Skeletal muscle satellite cell (primary cell): Measurements from ENCODE around the gene TIMM50.
"Not testable (repeated sequence)": the region's sequence is repeated elsewhere in the genome, so short reads cannot be mapped to it uniquely, and the experiment has no call there.

ENCODE experiments used
- H3K27me3 ChIP-seq: 2 replicates; pipeline ENCODE4 v1.7.0; 2013; ENCODE audit warnings: low read length; ENCODE audit not compliant: control insufficient read depth, insufficient read depth
- H3K36me3 ChIP-seq: 2 replicates; pipeline ENCODE4 v1.7.0; 2013; ENCODE audit warnings: mild to moderate bottlenecking, control low read depth, low read length; ENCODE audit not compliant: insufficient read depth
- H3K4me1 ChIP-seq: 2 replicates; pipeline ENCODE4 v1.7.0; 2013; ENCODE audit warnings: low read length; ENCODE audit not compliant: control insufficient read depth, insufficient read depth
- H3K4me2 ChIP-seq: 2 replicates; pipeline ENCODE4 v1.7.0; 2013; ENCODE audit warnings: mild to moderate bottlenecking, low read length
- H3K4me3 ChIP-seq: 2 replicates; pipeline ENCODE4 v1.7.0; 2013; ENCODE audit warnings: low read length
- H3K9ac ChIP-seq: 2 replicates; pipeline ENCODE4 v1.7.0; 2013; ENCODE audit warnings: mild to moderate bottlenecking, low read depth, low read length, moderate library complexity
- H3K9me3 ChIP-seq: replicated peaks from 2 replicates; pipeline ENCODE4 v1.7.0; 2013; ENCODE audit warnings: mild to moderate bottlenecking, control low read depth, low read length

The TIMM50 gene

GRCh38 chr19:39472746-39473442, 7.7 kb upstream of the TIMM50 start:
- no peaks in the 10 kb centered on the region for H3K4me1 ChIP-seq
- no peak overlapping the region for H3K4me3 ChIP-seq
- no peak overlapping the region for H3K4me2 ChIP-seq
- peaks cover 84% of the 10 kb centered on the region for H3K36me3 ChIP-seq
- H3K9ac ChIP-seq, result no peak overlapping the region
- no peaks in the 10 kb centered on the region for H3K27me3 ChIP-seq
- no peaks in the 10 kb centered on the region for H3K9me3 ChIP-seq

- Histone ChIP-seq H3K4me1 (no peaks in the 10 kb centered on the region), H3K36me3 (peaks cover 78% of the 10 kb centered on the region), H3K4me2 (no peak overlapping the region), H3K9ac (no peak overlapping the region), H3K9me3 (no peaks in the 10 kb centered on the region), H3K4me3 (no peak overlapping the region), H3K27me3 (no peaks in the 10 kb centered on the region)
These were observed 7.1 kb upstream of the TIMM50 start for GRCh38 chr19:39473443-39473960.

- H3K27me3 ChIP-seq, result no peaks in the 10 kb centered on the region
- H3K4me2 ChIP-seq, result no peak overlapping the region
- H3K36me3 ChIP-seq, result peaks cover 71% of the 10 kb centered on the region
- H3K4me1 ChIP-seq, result no peaks in the 10 kb centered on the region
- H3K9me3 ChIP-seq, result no peaks in the 10 kb centered on the region
- no peak overlapping the region for H3K9ac ChIP-seq
- no peak overlapping the region for H3K4me3 ChIP-seq
These were observed 6.5 kb upstream of the TIMM50 start for GRCh38 chr19:39474139-39474620.

GRCh38 chr19:39475748-39476147, 4.9 kb upstream of the TIMM50 start:
- no peak overlapping the region for H3K4me2 ChIP-seq
- H3K4me3 ChIP-seq, result no peak overlapping the region
- peaks cover 56% of the 10 kb centered on the region for H3K36me3 ChIP-seq
- H3K4me1 ChIP-seq, result peaks cover 4% of the 10 kb centered on the region
- H3K9me3 ChIP-seq, result no peaks in the 10 kb centered on the region
- no peaks in the 10 kb centered on the region for H3K27me3 ChIP-seq
- H3K9ac ChIP-seq, result no peak overlapping the region

GRCh38 chr19:39479319-39479801, 1.3 kb upstream of the TIMM50 start:
- not testable (repeated sequence) for H3K27me3 ChIP-seq, H3K9me3 ChIP-seq, H3K4me3 ChIP-seq, H3K9ac ChIP-seq, H3K4me2 ChIP-seq
- Histone ChIP-seq H3K4me1 (peaks cover 14% of the 10 kb centered on the region), H3K36me3 (peaks cover 29% of the 10 kb centered on the region)

- Histone ChIP-seq H3K4me3 (peak overlapping the region; percentile 96), H3K4me1 (peaks cover 14% of the 10 kb centered on the region), H3K4me2 (peak overlapping the region; percentile 99), H3K36me3 (peaks cover 24% of the 10 kb centered on the region), H3K9ac (peak overlapping the region; percentile 99), H3K9me3 (no peaks in the 10 kb centered on the region), H3K27me3 (no peaks in the 10 kb centered on the region)
These were observed 722 bp upstream of the TIMM50 start for GRCh38 chr19:39479916-39480315.

- Histone ChIP-seq H3K4me2 (peak overlapping the region; percentile 99), H3K4me3 (peak overlapping the region; percentile 96), H3K27me3 (no peaks in the 10 kb centered on the region), H3K9ac (peak overlapping the region; percentile 99), H3K36me3 (peaks cover 25% of the 10 kb centered on the region), H3K9me3 (no peaks in the 10 kb centered on the region), H3K4me1 (peaks cover 14% of the 10 kb centered on the region)
These were observed 549 bp downstream of the TIMM50 start for GRCh38 chr19:39481229-39481545.

GRCh38 chr19:39481676-39482075, 1.0 kb downstream of the TIMM50 start:
- Histone ChIP-seq H3K27me3 (no peaks in the 10 kb centered on the region), H3K4me2 (peak overlapping the region; percentile 99), H3K9ac (peak overlapping the region; percentile 99), H3K4me1 (peaks cover 14% of the 10 kb centered on the region), H3K9me3 (no peaks in the 10 kb centered on the region), H3K4me3 (peak overlapping the region; percentile 96), H3K36me3 (peaks cover 25% of the 10 kb centered on the region)

GRCh38 chr19:39483141-39483540, 2.5 kb downstream of the TIMM50 start:
- H3K4me1 ChIP-seq, result peaks cover 14% of the 10 kb centered on the region
- no peak overlapping the region for H3K4me2 ChIP-seq
- H3K36me3 ChIP-seq, result peaks cover 29% of the 10 kb centered on the region
- H3K9ac ChIP-seq, result no peak overlapping the region
- no peaks in the 10 kb centered on the region for H3K27me3 ChIP-seq
- H3K4me3 ChIP-seq, result no peak overlapping the region
- no peaks in the 10 kb centered on the region for H3K9me3 ChIP-seq

- H3K4me2 ChIP-seq, result no peak overlapping the region
- H3K9ac ChIP-seq, result no peak overlapping the region
- no peaks in the 10 kb centered on the region for H3K27me3 ChIP-seq
- H3K9me3 ChIP-seq, result no peaks in the 10 kb centered on the region
- H3K4me3 ChIP-seq, result no peak overlapping the region
- no peaks in the 10 kb centered on the region for H3K4me1 ChIP-seq
- peaks cover 48% of the 10 kb centered on the region for H3K36me3 ChIP-seq
These were observed 9.1 kb downstream of the TIMM50 start for GRCh38 chr19:39489756-39490155.

- H3K4me2 ChIP-seq, result no peak overlapping the region
- H3K36me3 ChIP-seq, result peaks cover 32% of the 10 kb centered on the region
- H3K4me3 ChIP-seq, result no peak overlapping the region
- H3K4me1 ChIP-seq, result no peaks in the 10 kb centered on the region
- peaks cover 3% of the 10 kb centered on the region for H3K27me3 ChIP-seq
- no peak overlapping the region for H3K9ac ChIP-seq
- H3K9me3 ChIP-seq, result no peaks in the 10 kb centered on the region
These were observed 11.6 kb downstream of the TIMM50 start for GRCh38 chr19:39492225-39492624.

- no peak overlapping the region for H3K9ac ChIP-seq
These were observed 12.2 kb downstream of the TIMM50 start for GRCh38 chr19:39492788-39493187.

More at GRCh38 chr19:39492788-39493187, 12.2 kb downstream of the TIMM50 start:
- Histone ChIP-seq H3K36me3 (peaks cover 30% of the 10 kb centered on the region), H3K27me3 (peaks cover 8% of the 10 kb centered on the region), H3K9me3 (no peaks in the 10 kb centered on the region), H3K4me3 (no peak overlapping the region), H3K4me1 (peaks cover 2% of the 10 kb centered on the region), H3K4me2 (no peak overlapping the region)
